Fibroblast of the aortic adventitia (primary cell): ENCODE results near the gene MYO1B. TPM values are rescaled to one million over a fixed set of nuclear protein-coding genes. Genes with fewer than 3 reads are reported as not detected.

Experiments used
- DNase-seq: peaks from one replicate; pipeline ENCODE4 v3.0.0-alpha.2; 2010; ENCODE audit warnings: low read depth
- H3K4me3 ChIP-seq: 2 replicates; pipeline ENCODE4 v1.5.1; 2011; ENCODE audit warnings: low read depth, mild to moderate bottlenecking, control low read depth, low read length, moderate library complexity
- total RNA-seq: library from RNA; depleted of rRNA; stranded (reverse); fragments of >200 nt; gene quantifications from 2 replicates; pipeline ENCODE4 v1.2.3, GENCODE V29; 2012; ENCODE audit warnings: low replicate concordance
- TF ChIP-seq, protein P1 (sequence below): IDR thresholded peaks from 2 replicates; pipeline ENCODE4 v1.5.1; 2011; ENCODE audit warnings: mild to moderate bottlenecking, low read length, control low read depth, inconsistent platforms; ENCODE audit not compliant: insufficient read depth

The MYO1B gene
- total RNA-seq, 1 donor: 103 TPM

- H3K4me3 ChIP-seq: no peak overlapping the region
- peak; percentile 81 for DNase-seq
- TF ChIP-seq, protein P1, sequence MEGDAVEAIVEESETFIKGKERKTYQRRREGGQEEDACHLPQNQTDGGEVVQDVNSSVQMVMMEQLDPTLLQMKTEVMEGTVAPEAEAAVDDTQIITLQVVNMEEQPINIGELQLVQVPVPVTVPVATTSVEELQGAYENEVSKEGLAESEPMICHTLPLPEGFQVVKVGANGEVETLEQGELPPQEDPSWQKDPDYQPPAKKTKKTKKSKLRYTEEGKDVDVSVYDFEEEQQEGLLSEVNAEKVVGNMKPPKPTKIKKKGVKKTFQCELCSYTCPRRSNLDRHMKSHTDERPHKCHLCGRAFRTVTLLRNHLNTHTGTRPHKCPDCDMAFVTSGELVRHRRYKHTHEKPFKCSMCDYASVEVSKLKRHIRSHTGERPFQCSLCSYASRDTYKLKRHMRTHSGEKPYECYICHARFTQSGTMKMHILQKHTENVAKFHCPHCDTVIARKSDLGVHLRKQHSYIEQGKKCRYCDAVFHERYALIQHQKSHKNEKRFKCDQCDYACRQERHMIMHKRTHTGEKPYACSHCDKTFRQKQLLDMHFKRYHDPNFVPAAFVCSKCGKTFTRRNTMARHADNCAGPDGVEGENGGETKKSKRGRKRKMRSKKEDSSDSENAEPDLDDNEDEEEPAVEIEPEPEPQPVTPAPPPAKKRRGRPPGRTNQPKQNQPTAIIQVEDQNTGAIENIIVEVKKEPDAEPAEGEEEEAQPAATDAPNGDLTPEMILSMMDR: no peak
Observed at GRCh38 chr2:191366199-191366598, 121.0 kb downstream of the MYO1B start.

DNA sequence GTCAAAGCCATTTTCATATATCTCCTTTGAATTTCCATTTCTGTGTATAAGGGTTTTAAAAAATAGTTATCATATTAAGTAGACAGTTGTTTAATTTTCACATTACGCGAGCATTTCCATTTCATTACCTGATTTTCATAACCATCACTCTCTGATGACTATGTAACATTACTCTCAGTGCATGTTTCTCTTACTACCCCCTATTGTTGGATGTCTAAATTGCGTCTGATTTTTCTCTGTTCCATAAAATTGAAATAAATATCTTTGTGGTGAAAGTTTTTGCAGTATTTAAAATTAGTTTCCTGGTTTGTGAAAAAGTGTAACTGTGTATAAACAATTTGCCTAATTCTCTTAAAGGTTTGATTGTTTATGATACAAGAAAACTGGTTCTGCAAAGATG is 123.8 kb downstream of the MYO1B start:
- TF ChIP-seq, protein P1: peak; percentile 52
- DNase-seq: peak; percentile 35
- no peak overlapping the region for H3K4me3 ChIP-seq

- TF ChIP-seq, protein P1: no peak
- no peak for DNase-seq
- no peak overlapping the region for H3K4me3 ChIP-seq
Observed at GRCh38 chr2:191374366-191374765, 129.2 kb downstream of the MYO1B start.

DNA sequence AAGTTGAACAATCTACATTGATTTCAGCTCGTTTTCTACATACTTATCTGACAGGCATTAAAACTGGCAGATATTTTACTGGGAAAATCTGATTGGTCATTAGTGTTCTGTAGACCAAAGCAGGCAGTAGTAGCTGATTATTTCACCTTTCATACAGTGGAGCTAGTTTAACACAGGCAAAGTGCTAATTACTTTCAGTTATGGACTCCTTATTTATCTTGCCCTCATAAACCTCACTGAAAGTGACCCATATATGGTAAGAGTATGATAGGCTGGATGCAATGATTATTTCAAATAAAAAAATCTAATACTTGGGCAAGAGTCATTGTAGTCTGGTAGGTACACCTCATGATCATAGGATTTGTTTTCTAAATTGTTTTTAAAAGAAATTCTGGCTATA is 129.7 kb downstream of the MYO1B start:
- no peak for DNase-seq
- TF ChIP-seq, protein P1: no peak
- H3K4me3 ChIP-seq: no peak overlapping the region

- DNase-seq: peak; percentile 94
- H3K4me3 ChIP-seq: no peak overlapping the region
- TF ChIP-seq, protein P1: no peak
Observed at GRCh38 chr2:191376981-191377629, 131.9 kb downstream of the MYO1B start.

GRCh38 chr2:191379375-191379774 is 134.2 kb downstream of the MYO1B start:
- TF ChIP-seq, protein P1: no peak
- no peak overlapping the region for H3K4me3 ChIP-seq
- no peak for DNase-seq

GRCh38 chr2:191382801-191383200 is 137.6 kb downstream of the MYO1B start:
- DNase-seq: no peak
- TF ChIP-seq, protein P1: no peak
- H3K4me3 ChIP-seq: no peak overlapping the region
